HEK293T (cell line): ENCODE measurements around the gene C16orf54.

ENCODE experiments used
- FOXA1 ChIP-seq: fragments of 450-650 bp; IDR thresholded peaks from 2 replicates; pipeline ENCODE4 v1.6.1; 2016; ENCODE audit warnings: mild to moderate bottlenecking
- L3MBTL2 ChIP-seq: fragments of 450-650 bp; conservative IDR thresholded peaks from 2 replicates; pipeline ENCODE4 v1.6.1; 2016; ENCODE audit warnings: mild to moderate bottlenecking

DNA sequence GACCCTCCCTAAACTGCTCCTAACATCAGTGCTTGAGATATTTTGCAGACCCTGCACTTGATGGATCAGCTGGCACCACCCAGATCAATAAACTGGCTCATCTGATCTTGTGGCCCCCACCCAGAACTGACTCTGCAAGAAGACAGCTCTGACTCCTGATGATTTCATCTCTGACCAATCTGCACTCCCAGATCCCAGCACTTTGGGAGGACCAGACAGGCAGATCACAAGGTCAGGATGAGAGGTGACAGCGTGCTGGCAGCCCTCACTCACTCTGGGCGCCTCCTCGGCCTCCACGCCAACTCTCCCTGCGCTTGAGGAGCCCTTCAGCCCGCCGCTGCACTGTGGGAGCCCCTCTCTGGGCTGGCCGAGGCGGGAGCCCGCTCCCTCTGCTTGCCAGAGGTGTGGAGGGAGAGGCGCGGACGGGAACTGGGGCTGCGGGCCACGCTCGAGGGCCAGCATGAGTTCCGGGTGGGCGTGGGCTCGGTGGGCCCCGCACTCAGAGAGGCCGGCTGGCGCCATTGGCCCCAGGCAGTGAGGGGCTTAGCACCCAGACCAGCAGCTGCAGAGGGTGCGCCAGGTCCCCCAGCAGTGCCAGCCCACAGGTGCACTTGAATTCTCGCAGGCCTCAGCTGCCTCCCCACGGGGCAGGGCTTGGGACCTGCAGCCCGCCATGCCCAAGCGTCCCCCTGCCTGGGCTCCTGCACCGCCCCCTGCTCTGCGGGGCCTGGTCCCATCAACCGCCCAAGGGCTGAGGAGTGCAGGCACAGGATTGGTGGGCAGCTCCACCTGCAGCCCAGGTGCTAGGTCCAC, 2.4 kb upstream of the C16orf54 start:
- no peak for TF ChIP-seq FOXA1
- TF ChIP-seq L3MBTL2, result no peak
